ENCODE measurements around the gene METTL25. TPM values are rescaled to one million over a fixed set of nuclear protein-coding genes. Genes with fewer than 3 reads are reported as not detected.

Gene METTL25
- total and polyA plus RNA-seq, 2 of the 8 experiments (the other 6 are each of a cell fraction or from before 2014, with no cell fraction given): 2.4 to 8.3 TPM

- no peak overlapping the region for H2BK15ac ChIP-seq (ENCODE audit: low read length)
- no peak for FAIRE-seq
- no peaks in the 10 kb centered on the region for H3K9me3 ChIP-seq (ENCODE audit: insufficient read depth in 2 of 2, low read depth in 1 of 2, low read length in 1 of 2)
- no peaks in the 10 kb centered on the region for H3K4me1 ChIP-seq (replicated peaks in 1 of 4; ENCODE audit: control insufficient read depth in 3 of 4, insufficient read depth in 4 of 4, low read length in 3 of 4)
- H3K23ac ChIP-seq (ENCODE audit: insufficient read length): no peak overlapping the region
- ChIA-PET POLR2A (ENCODE audit: partially characterized antibody) (no interaction called here), CTCF (ENCODE audit: partially characterized antibody) (interaction anchor here (1.3 to 2.1 kb wide), 2 partner anchors 9 to 103 kb away, joined by 3 to 6 read pairs; no protein-coding TSS in a partner anchor)
- no peak overlapping the region for H2AFZ ChIP-seq (ENCODE audit: low read length)
- no peak overlapping the region for H4K5ac ChIP-seq (ENCODE audit: insufficient read length, low read depth, low read length)
- no peak overlapping the region for H3K9ac ChIP-seq (replicated peaks in 1 of 4; ENCODE audit: extremely low read depth in 1 of 4, low read depth in 3 of 4, low read length in 3 of 4)
- H3K36me3 ChIP-seq (ENCODE audit: control insufficient read depth in 2 of 4, insufficient read depth in 4 of 4, low read length in 3 of 4): no peaks in the 10 kb centered on the region
- no peak overlapping the region for H4K91ac ChIP-seq (replicated peaks; ENCODE audit: insufficient read length, low read length)
- H3K4ac ChIP-seq (replicated peaks; ENCODE audit: insufficient read length, low read depth, low read length): no peak overlapping the region
- H2BK120ac ChIP-seq (replicated peaks; ENCODE audit: low read depth, low read length): no peak overlapping the region
- H3K14ac ChIP-seq (ENCODE audit: insufficient read length): no peak overlapping the region
- H2AK5ac ChIP-seq (ENCODE audit: low read depth, low read length): no peak overlapping the region
- 98% methylated on average over 4 of the region's 4 CpGs; no CpG with 5 or more reads in 1 of the 2 experiments for WGBS, 2 experiments (ENCODE audit: extremely low coverage in 1 of 2, insufficient coverage in 1 of 2, insufficient read length in 1 of 2, insufficient replicate concordance in 2 of 2, low coverage in 1 of 2, low lambda C conversion rate in 2 of 2, missing lambda C conversion rate in 1 of 2)
- H3K4me3 ChIP-seq (ENCODE audit: extremely low read depth in 1 of 4, insufficient read depth in 2 of 4, low read depth in 3 of 4, low read length in 4 of 4): no peak overlapping the region
- no peak overlapping the region for H3K18ac ChIP-seq (ENCODE audit: extremely low read depth, low read length)
- H3K27ac ChIP-seq (ENCODE audit: low read depth, low read length): no peak overlapping the region
- H3K56ac ChIP-seq (replicated peaks; ENCODE audit: insufficient read length, low read depth, low read length): no peak overlapping the region
- H3K4me2 ChIP-seq (ENCODE audit: insufficient read depth in 1 of 2, low read depth in 2 of 2, low read length in 2 of 2): no peak overlapping the region
- no peak overlapping the region for H2BK12ac ChIP-seq (ENCODE audit: low read depth, low read length)
- H2BK20ac ChIP-seq (ENCODE audit: low read length): no peak overlapping the region
- H3K79me2 ChIP-seq (ENCODE audit: control insufficient read depth in 1 of 2, insufficient read depth in 2 of 2, low read length in 2 of 2): no peaks in the 10 kb centered on the region
- no peak for TF ChIP-seq GTF2F1 (IDR thresholded peaks at IDR 0.05; ENCODE audit: borderline replicate concordance, low read depth, low read length)
- TF ChIP-seq SIN3A (conservative IDR thresholded peaks at IDR 0.05 in 1 of 2, IDR thresholded peaks at IDR 0.05 in 1 of 2; ENCODE audit: low read depth in 1 of 2, low read length in 2 of 2): no peak
- TF ChIP-seq CEBPB (IDR thresholded peaks at IDR 0.05; ENCODE audit: low read depth, low read length): no peak
- no peak for TF ChIP-seq PHF8 (conservative IDR thresholded peaks at IDR 0.05; ENCODE audit: low read depth, low read length)
- DNase-seq (ENCODE audit: low read depth in 1 of 2, low spot score in 2 of 2): no peak
- no peaks in the 10 kb centered on the region for H3K27me3 ChIP-seq (replicated peaks in 1 of 4; ENCODE audit: control insufficient read depth in 3 of 4, extremely low read depth in 1 of 4, insufficient read depth in 3 of 4, low read length in 3 of 4)
- H2BK5ac ChIP-seq (ENCODE audit: low read depth, low read length): no peak overlapping the region
- H4K8ac ChIP-seq (ENCODE audit: extremely low read depth, insufficient read depth, low read length): no peak overlapping the region
- no peaks in the 10 kb centered on the region for H4K20me1 ChIP-seq (replicated peaks in 1 of 2; ENCODE audit: control insufficient read depth in 1 of 2, insufficient read depth in 2 of 2, low read length in 2 of 2)
- H3K23me2 ChIP-seq (ENCODE audit: low read depth, low read length): no peaks in the 10 kb centered on the region
- no peaks in the 10 kb centered on the region for H3K79me1 ChIP-seq (ENCODE audit: low read depth, low read length)
These were observed 164.0 kb downstream of the METTL25 start for GRCh38 chr12:82522285-82522684.
